Measurements from ENCODE around the gene NEMP1.
A peak's percentile ranks its signal among the peaks of the same experiment; 100 is the strongest.

Gene NEMP1

GRCh38 chr12:57118711-57119271, 40.2 kb upstream of the NEMP1 start:
- no peaks in the 10 kb centered on the region for H3K9me3 ChIP-seq (ENCODE audit: insufficient read depth, low read depth, low read length)
- TF ChIP-seq EZH2phosphoT487 (IDR thresholded peaks at IDR 0.05; ENCODE audit: borderline replicate concordance) (no peak), CTCF (conservative IDR thresholded peaks at IDR 0.05; ENCODE audit: low read length) (no peak)
- H3K9ac ChIP-seq (ENCODE audit: low read depth, low read length, poor library complexity, severe bottlenecking), result no peak overlapping the region
- no peaks in the 10 kb centered on the region for H3F3A ChIP-seq (ENCODE audit: low read depth)
- no peak overlapping the region for H3K4me3 ChIP-seq (ENCODE audit: low read length, poor library complexity, severe bottlenecking)
- no peaks in the 10 kb centered on the region for H3K27me3 ChIP-seq (ENCODE audit: insufficient read depth, low read length, poor library complexity, severe bottlenecking)
- no peaks in the 10 kb centered on the region for H4K20me1 ChIP-seq (ENCODE audit: insufficient read depth, low read length, poor library complexity, severe bottlenecking)
- H2AFZ ChIP-seq (ENCODE audit: low read length), result peak overlapping the region; percentile 53; the same call in 1 of the 2 replicates
- no peaks in the 10 kb centered on the region for H3K79me2 ChIP-seq (ENCODE audit: insufficient read depth, low read length)
- no peak overlapping the region for H3K4me2 ChIP-seq (ENCODE audit: low read depth, low read length, poor library complexity, severe bottlenecking)
- no peaks in the 10 kb centered on the region for H3K4me1 ChIP-seq (ENCODE audit: insufficient read depth, low read length, poor library complexity, severe bottlenecking)
- no peaks in the 10 kb centered on the region for H3K9me2 ChIP-seq (replicated peaks; ENCODE audit: low read depth, low read length)
- no peaks in the 10 kb centered on the region for H3K36me3 ChIP-seq (ENCODE audit: insufficient read depth, low read length)

GRCh38 chr12:57116580-57117281, 38.1 kb upstream of the NEMP1 start:
- H3K4me1 ChIP-seq (ENCODE audit: insufficient read depth, low read length, poor library complexity, severe bottlenecking), result peaks cover 6% of the 10 kb centered on the region
- no peak overlapping the region for H2AFZ ChIP-seq (ENCODE audit: low read length)
- TF ChIP-seq EZH2phosphoT487 (IDR thresholded peaks at IDR 0.05; ENCODE audit: borderline replicate concordance), result no peak
- H3K4me2 ChIP-seq (ENCODE audit: low read depth, low read length, poor library complexity, severe bottlenecking), result no peak overlapping the region
- no peaks in the 10 kb centered on the region for H4K20me1 ChIP-seq (ENCODE audit: insufficient read depth, low read length, poor library complexity, severe bottlenecking)
- H3K36me3 ChIP-seq (ENCODE audit: insufficient read depth, low read length), result no peaks in the 10 kb centered on the region
- H3K9me2 ChIP-seq (replicated peaks; ENCODE audit: low read depth, low read length), result no peaks in the 10 kb centered on the region
- H3K4me3 ChIP-seq (ENCODE audit: low read length, poor library complexity, severe bottlenecking), result no peak overlapping the region
- no peaks in the 10 kb centered on the region for H3F3A ChIP-seq (ENCODE audit: low read depth)
- no peaks in the 10 kb centered on the region for H3K9me3 ChIP-seq (ENCODE audit: insufficient read depth, low read depth, low read length)
- H3K9ac ChIP-seq (ENCODE audit: low read depth, low read length, poor library complexity, severe bottlenecking), result no peak overlapping the region
- no peaks in the 10 kb centered on the region for H3K27me3 ChIP-seq (ENCODE audit: insufficient read depth, low read length, poor library complexity, severe bottlenecking)
- no peaks in the 10 kb centered on the region for H3K79me2 ChIP-seq (ENCODE audit: insufficient read depth, low read length)

- peaks cover 25% of the 10 kb centered on the region; the same call in 1 of the 2 replicates for H3K79me2 ChIP-seq (ENCODE audit: insufficient read depth, low read length)
- H2AFZ ChIP-seq (ENCODE audit: low read length), result no peak overlapping the region
- no peak for TF ChIP-seq EZH2phosphoT487 (IDR thresholded peaks at IDR 0.05; ENCODE audit: borderline replicate concordance)
- TF ChIP-seq CTCF (conservative IDR thresholded peaks at IDR 0.05; ENCODE audit: low read length), result peak; percentile 91; the same call in 1 of the 2 replicates
- H3K27me3 ChIP-seq (ENCODE audit: insufficient read depth, low read length, poor library complexity, severe bottlenecking), result no peaks in the 10 kb centered on the region
- H3K4me2 ChIP-seq (ENCODE audit: low read depth, low read length, poor library complexity, severe bottlenecking), result peak overlapping the region; percentile 85
- H3K36me3 ChIP-seq (ENCODE audit: insufficient read depth, low read length), result no peaks in the 10 kb centered on the region
- no peak overlapping the region for H3K9ac ChIP-seq (ENCODE audit: low read depth, low read length, poor library complexity, severe bottlenecking)
- no peaks in the 10 kb centered on the region for H3K9me3 ChIP-seq (ENCODE audit: insufficient read depth, low read depth, low read length)
- peak overlapping the region; percentile 87 for H3K4me3 ChIP-seq (ENCODE audit: low read length, poor library complexity, severe bottlenecking)
- peaks cover 15% of the 10 kb centered on the region for H3K4me1 ChIP-seq (ENCODE audit: insufficient read depth, low read length, poor library complexity, severe bottlenecking)
- no peaks in the 10 kb centered on the region for H3K9me2 ChIP-seq (replicated peaks; ENCODE audit: low read depth, low read length)
- H3F3A ChIP-seq (ENCODE audit: low read depth), result no peaks in the 10 kb centered on the region
- H4K20me1 ChIP-seq (ENCODE audit: insufficient read depth, low read length, poor library complexity, severe bottlenecking), result no peaks in the 10 kb centered on the region
Observed at GRCh38 chr12:57112492-57113294, 34.1 kb upstream of the NEMP1 start.
